Immature natural killer cell (primary cell): ENCODE measurements around the gene FLAD1. TPM values are rescaled to one million over a fixed set of nuclear protein-coding genes. Genes with fewer than 3 reads are reported as not detected.

Experiments
- DNase-seq, 3 donors: peaks; one replicate each; pipeline ENCODE4 v3.0.0; 2022; ENCODE audit warnings: mixed read lengths in 1 of 3
- H3K27ac Mint-ChIP-seq, 6 donors: one replicate each; pipeline ENCODE4 v1.8.0; 2020; ENCODE audit warnings: mixed read lengths in 6 of 6, mild to moderate bottlenecking in 5 of 6, inconsistent platforms in 4 of 6, moderate library complexity in 3 of 6
- H3K27me3 Mint-ChIP-seq, 3 donors: one replicate each; pipeline ENCODE4 v1.8.0; 2020 to 2021; ENCODE audit warnings: low read depth in 3 of 3, mild to moderate bottlenecking in 3 of 3, mixed read lengths in 3 of 3, moderate library complexity in 3 of 3, inconsistent platforms in 1 of 3
- H3K36me3 Mint-ChIP-seq, 3 donors: one replicate each; pipeline ENCODE4 v1.8.0; 2020; ENCODE audit warnings: mixed read lengths in 3 of 3, inconsistent platforms in 2 of 3, mild to moderate bottlenecking in 2 of 3
- H3K4me1 Mint-ChIP-seq, 2 donors: one replicate each; pipeline ENCODE4 v1.8.0; 2020; ENCODE audit warnings: inconsistent platforms in 2 of 2, mild to moderate bottlenecking in 2 of 2, mixed read lengths in 2 of 2, moderate library complexity in 1 of 2
- H3K4me3 Mint-ChIP-seq, 5 donors: one replicate each; pipeline ENCODE4 v1.8.0; 2020; ENCODE audit warnings: mild to moderate bottlenecking in 5 of 5, mixed read lengths in 5 of 5, inconsistent platforms in 3 of 5, moderate library complexity in 3 of 5
- H3K9me3 Mint-ChIP-seq, 6 donors: one replicate each; pipeline ENCODE4 v1.8.0; 2020; ENCODE audit warnings: mild to moderate bottlenecking in 6 of 6, mixed read lengths in 6 of 6, inconsistent platforms in 4 of 6, moderate library complexity in 3 of 6
- polyA plus RNA-seq, 3 donors: library from polyadenylated mRNA; unstranded; fragments of 300-500 nt; fragmentation: Illumina TruSeq; gene quantifications; one replicate each; pipeline ENCODE4 v1.2.3, GENCODE V29; 2021

Gene FLAD1
- polyA plus RNA-seq, 3 donors from 2014 or later, result 40.9 to 99.7 (median 41.7) TPM

GRCh38 chr1:155034318-155035208 lies 51.4 kb downstream of the FLAD1 start:
- Mint-ChIP-seq H3K27ac (no peak overlapping the region), H3K27me3 (peaks cover 0 to 3% (median 0%) of the 10 kb centered on the region in 3 donors), H3K36me3 (no peaks in the 10 kb centered on the region), H3K4me1 (no peaks in the 10 kb centered on the region), H3K4me3 (no peak overlapping the region), H3K9me3 (peaks cover 0 to 4% (median 0%) of the 10 kb centered on the region in 6 donors)
- no peak for DNase-seq

- no peak overlapping the region for H3K4me3 Mint-ChIP-seq
- DNase-seq, result no peak
- H3K36me3 Mint-ChIP-seq, result no peaks in the 10 kb centered on the region
- no peak overlapping the region for H3K27ac Mint-ChIP-seq
- H3K27me3 Mint-ChIP-seq, result peaks cover 0 to 3% (median 0%) of the 10 kb centered on the region in 3 donors
- no peaks in the 10 kb centered on the region for H3K4me1 Mint-ChIP-seq
- peaks cover 0 to 2% (median 0%) of the 10 kb centered on the region in 6 donors for H3K9me3 Mint-ChIP-seq
Measured at GRCh38 chr1:155035936-155036335, 52.8 kb downstream of the FLAD1 start.

GRCh38 chr1:155037043-155037442 lies 53.9 kb downstream of the FLAD1 start:
- H3K4me3 Mint-ChIP-seq, result no peak overlapping the region
- no peaks in the 10 kb centered on the region for H3K4me1 Mint-ChIP-seq
- H3K27ac Mint-ChIP-seq, result no peak overlapping the region
- H3K27me3 Mint-ChIP-seq, result peaks cover 0 to 3% (median 0%) of the 10 kb centered on the region in 3 donors
- DNase-seq, result no peak
- peaks cover 0 to 2% (median 0%) of the 10 kb centered on the region in 6 donors for H3K9me3 Mint-ChIP-seq
- H3K36me3 Mint-ChIP-seq, result no peaks in the 10 kb centered on the region

GRCh38 chr1:155037851-155038441 lies 54.8 kb downstream of the FLAD1 start:
- peaks cover 0 to 2% (median 0%) of the 10 kb centered on the region in 6 donors for H3K9me3 Mint-ChIP-seq
- no peak for DNase-seq
- no peak overlapping the region for H3K27ac Mint-ChIP-seq
- H3K4me3 Mint-ChIP-seq, result no peak overlapping the region
- H3K27me3 Mint-ChIP-seq, result peaks cover 0 to 3% (median 0%) of the 10 kb centered on the region in 3 donors
- H3K4me1 Mint-ChIP-seq, result no peaks in the 10 kb centered on the region
- no peaks in the 10 kb centered on the region for H3K36me3 Mint-ChIP-seq

DNA sequence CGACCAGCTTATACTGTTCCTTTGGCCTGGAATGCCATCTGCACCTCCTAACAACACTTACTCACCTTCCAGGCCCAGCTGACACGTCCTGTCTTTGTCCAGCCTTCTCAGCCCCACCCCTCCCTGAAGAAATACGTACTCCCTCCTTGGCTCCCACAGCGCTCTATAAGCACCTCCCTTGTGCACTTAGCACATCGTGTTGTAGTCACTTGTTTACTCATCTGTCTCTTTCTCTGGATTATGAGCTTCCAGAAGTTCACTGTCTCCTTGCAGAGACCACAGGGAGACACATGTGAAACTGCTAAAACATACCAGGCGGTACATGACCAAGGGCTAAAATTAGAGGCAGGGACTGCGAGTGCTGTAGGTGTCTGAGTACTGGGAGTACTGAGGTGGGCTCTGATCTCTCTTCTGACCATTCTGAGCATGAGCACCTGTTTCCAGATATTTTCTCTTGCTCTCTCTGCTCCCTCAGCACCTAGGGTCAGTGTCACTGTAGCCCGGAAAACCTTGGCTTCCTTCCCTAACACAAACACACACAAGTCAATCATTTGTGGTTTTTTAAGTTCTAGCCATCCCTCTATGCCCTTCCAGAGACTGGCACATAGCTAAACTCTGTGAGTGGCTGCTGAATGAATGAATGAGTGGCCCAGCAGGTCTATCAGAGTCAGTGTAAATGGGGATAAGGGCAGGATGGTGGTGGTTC lies 55.6 kb downstream of the FLAD1 start:
- H3K36me3 Mint-ChIP-seq, result no peaks in the 10 kb centered on the region
- H3K4me1 Mint-ChIP-seq, result no peaks in the 10 kb centered on the region
- H3K27me3 Mint-ChIP-seq, result peaks cover 0 to 3% (median 0%) of the 10 kb centered on the region in 3 donors
- H3K27ac Mint-ChIP-seq, result no peak overlapping the region
- DNase-seq, result no peak
- no peak overlapping the region for H3K4me3 Mint-ChIP-seq
- peaks cover 0 to 2% (median 0%) of the 10 kb centered on the region in 6 donors for H3K9me3 Mint-ChIP-seq

- Mint-ChIP-seq H3K9me3 (peaks cover 0 to 2% (median 0%) of the 10 kb centered on the region in 6 donors), H3K36me3 (no peaks in the 10 kb centered on the region), H3K4me1 (no peaks in the 10 kb centered on the region), H3K4me3 (no peak overlapping the region), H3K27me3 (peaks cover 0 to 3% (median 0%) of the 10 kb centered on the region in 3 donors), H3K27ac (no peak overlapping the region)
- no peak for DNase-seq
Measured at GRCh38 chr1:155039308-155039669, 56.1 kb downstream of the FLAD1 start.

GRCh38 chr1:155040358-155041093 lies 57.4 kb downstream of the FLAD1 start:
- DNase-seq, result no peak
- Mint-ChIP-seq H3K27me3 (peaks cover 0 to 3% (median 0%) of the 10 kb centered on the region in 3 donors), H3K9me3 (no peaks in the 10 kb centered on the region), H3K36me3 (no peaks in the 10 kb centered on the region), H3K4me3 (no peak overlapping the region), H3K27ac (no peak overlapping the region), H3K4me1 (no peaks in the 10 kb centered on the region)

Other genes with a start within 250 kb of the FLAD1 start
- gene KCNN3, start 113.1 kb upstream of the FLAD1 start, polyA plus RNA-seq, result not detected
- gene PMVK, start 46.6 kb upstream of the FLAD1 start, polyA plus RNA-seq, result 10 to 100 TPM; 52.5 to 53.8 (median 53.6) TPM
- 100 to 1,000 TPM in 1 of 3 donors, 10 to 100 TPM in 2; 45.1 to 117 (median 94.6) TPM for gene PBXIP1, start 27.2 kb upstream of the FLAD1 start, polyA plus RNA-seq
- gene PYGO2, start 21.6 kb upstream of the FLAD1 start, polyA plus RNA-seq, result 10 to 100 TPM; 15.0 to 39.1 (median 15.4) TPM
- 10 to 100 TPM; 32.3 to 49.4 (median 42.5) TPM for gene SHC1, start 12.6 kb upstream of the FLAD1 start, polyA plus RNA-seq
- 10 to 100 TPM; 59.5 to 82.7 (median 67.5) TPM for gene CKS1B, start 8.7 kb upstream of the FLAD1 start, polyA plus RNA-seq
- gene LENEP, start 10.2 kb downstream of the FLAD1 start, polyA plus RNA-seq, result not detected
- gene ZBTB7B, start 19.5 kb downstream of the FLAD1 start, polyA plus RNA-seq, result 1 to 10 TPM in 2 of 3 donors, under 1 TPM in 1; 0.96 to 3.3 (median 1.8) TPM
- not detected for gene DCST2, start 50.4 kb downstream of the FLAD1 start, polyA plus RNA-seq
- not detected for gene DCST1, start 50.5 kb downstream of the FLAD1 start, polyA plus RNA-seq
- gene ADAM15, start 68.0 kb downstream of the FLAD1 start, polyA plus RNA-seq, result 10 to 100 TPM; 10.4 to 27.1 (median 24.3) TPM
- gene EFNA4, start 80.4 kb downstream of the FLAD1 start, polyA plus RNA-seq, result 1 to 10 TPM; 1.1 to 3.0 (median 2.6) TPM
- gene EFNA3, start 95.5 kb downstream of the FLAD1 start, polyA plus RNA-seq, result 1 to 10 TPM in 1 of 3 donors, under 1 TPM in 2; 0.70 to 2.3 (median 0.94) TPM
- gene EFNA1, start 144.5 kb downstream of the FLAD1 start, polyA plus RNA-seq, result 1 to 10 TPM in 2 of 3 donors, under 1 TPM in 1; 0.64 to 4.0 (median 1.1) TPM
- gene SLC50A1, start 152.5 kb downstream of the FLAD1 start, polyA plus RNA-seq, result 100 to 1,000 TPM in 1 of 3 donors, 10 to 100 TPM in 2; 59.5 to 120 (median 93.0) TPM
- gene DPM3, start 157.2 kb downstream of the FLAD1 start, polyA plus RNA-seq, result 100 to 1,000 TPM; 103 to 274 (median 126) TPM
- gene KRTCAP2, start 190.0 kb downstream of the FLAD1 start, polyA plus RNA-seq, result 100 to 1,000 TPM; 396 to 465 (median 435) TPM
- gene TRIM46, start 190.5 kb downstream of the FLAD1 start, polyA plus RNA-seq, result under 1 TPM in 1 of 3 donors, not detected in 2; 0.43 TPM
- 1 to 10 TPM in 2 of 3 donors, not detected in 1; 1.3 to 1.8 TPM for gene THBS3, start 224.6 kb downstream of the FLAD1 start, polyA plus RNA-seq
- 10 to 100 TPM; 51.1 to 62.6 (median 55.1) TPM for gene MTX1, start 225.4 kb downstream of the FLAD1 start, polyA plus RNA-seq